ENCODE data around the gene RPL29.

Gene RPL29

GRCh38 chr3:51963951-51964451, 31.7 kb downstream of the RPL29 start:
- no peak for DNase-seq (ENCODE audit: low read depth in 2 of 2)

- no peak for DNase-seq (ENCODE audit: low read depth in 2 of 2)
Observed at GRCh38 chr3:51962854-51963530, 32.7 kb downstream of the RPL29 start.

- DNase-seq (ENCODE audit: low read depth in 2 of 2), result no peak
Observed at GRCh38 chr3:51961602-51962569, 33.8 kb downstream of the RPL29 start.

GRCh38 chr3:51961011-51961410, 34.7 kb downstream of the RPL29 start:
- DNase-seq (ENCODE audit: low read depth in 2 of 2), result no peak

GRCh38 chr3:51960386-51960785, 35.3 kb downstream of the RPL29 start:
- DNase-seq (ENCODE audit: low read depth in 2 of 2), result no peak

GRCh38 chr3:51959651-51960050, 36.0 kb downstream of the RPL29 start:
- DNase-seq (ENCODE audit: low read depth in 2 of 2), result no peak

- DNase-seq (ENCODE audit: low read depth in 2 of 2), result no peak
Observed at GRCh38 chr3:51958603-51959521, 36.8 kb downstream of the RPL29 start.

- no peak for DNase-seq (ENCODE audit: low read depth in 2 of 2)
Observed at GRCh38 chr3:51957520-51958205, 38.0 kb downstream of the RPL29 start.

- DNase-seq (ENCODE audit: low read depth in 2 of 2), result no peak
Observed at GRCh38 chr3:51955893-51956770, 39.6 kb downstream of the RPL29 start.

- no peak for DNase-seq (ENCODE audit: low read depth in 2 of 2)
Observed at GRCh38 chr3:51955175-51955892, 40.4 kb downstream of the RPL29 start, which contains the start of gene GPR62. Gene GPR62 (plus strand): TSS chr3:51955381. CDS start chr3:51955653, 272 bp downstream.

GRCh38 chr3:51954713-51955112, 41.0 kb downstream of the RPL29 start:
- DNase-seq (ENCODE audit: low read depth in 2 of 2), result no peak

- no peak for DNase-seq (ENCODE audit: low read depth in 2 of 2)
Observed at GRCh38 chr3:51954105-51954504, 41.6 kb downstream of the RPL29 start.

- DNase-seq (ENCODE audit: low read depth in 2 of 2), result no peak
Observed at GRCh38 chr3:51953445-51953844, 42.2 kb downstream of the RPL29 start.

- DNase-seq (ENCODE audit: low read depth in 2 of 2), result no peak
Observed at GRCh38 chr3:51950899-51951298, 44.8 kb downstream of the RPL29 start.

GRCh38 chr3:51949121-51949520, 46.6 kb downstream of the RPL29 start:
- DNase-seq (ENCODE audit: low read depth in 2 of 2), result no peak

- DNase-seq (ENCODE audit: low read depth in 2 of 2), result no peak
Observed at GRCh38 chr3:51948016-51948580, 47.6 kb downstream of the RPL29 start.

- DNase-seq (ENCODE audit: low read depth in 2 of 2), result no peak
Observed at GRCh38 chr3:51947215-51947900, 48.3 kb downstream of the RPL29 start.

- DNase-seq (ENCODE audit: low read depth in 2 of 2), result no peak
Observed at GRCh38 chr3:51946796-51947195, 48.9 kb downstream of the RPL29 start.
